Measurements from ENCODE around the gene NPC1. TPM values are rescaled to one million over a fixed set of nuclear protein-coding genes. Genes with fewer than 3 reads are reported as not detected.

Gene NPC1
- polyA plus RNA-seq, 3 donors, result 7.5 to 17.9 (median 17.7) TPM

- H3K79me2 ChIP-seq (ENCODE audit: insufficient read depth, low read length), result no peaks in the 10 kb centered on the region
These were observed 20.3 kb downstream of the NPC1 start for GRCh38 chr18:23565916-23566547.

DNA sequence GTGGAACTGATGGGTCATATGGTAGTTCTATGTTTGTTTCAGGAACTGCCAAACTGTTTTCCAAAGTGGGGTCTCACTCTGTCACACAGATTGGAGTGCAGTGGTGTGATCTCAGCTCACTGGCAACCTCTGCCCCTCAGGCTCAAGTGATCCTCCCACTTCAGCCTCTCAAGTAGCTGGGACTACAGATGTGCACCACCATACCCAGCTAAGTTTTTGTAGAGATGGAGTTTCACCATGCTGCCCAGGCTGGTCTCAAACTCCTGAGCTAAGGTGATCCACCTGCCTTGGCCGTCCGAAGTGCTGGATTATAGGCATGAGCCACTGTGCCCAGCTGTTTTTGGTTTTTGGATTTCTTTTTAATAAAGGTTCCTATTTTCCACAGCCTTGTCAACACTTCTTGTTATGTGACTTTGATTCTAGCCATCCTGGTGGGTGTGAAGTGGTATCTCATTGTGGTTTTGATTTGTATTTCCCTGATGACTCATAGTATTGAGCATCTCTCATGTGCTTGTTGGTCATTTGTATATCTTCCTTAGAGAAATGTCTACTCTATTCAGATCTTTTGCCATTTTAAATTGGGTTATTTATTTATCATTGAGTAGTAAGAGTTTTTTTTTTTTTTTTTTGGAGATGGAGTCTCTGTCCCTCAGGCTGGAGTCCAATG lies 22.8 kb downstream of the NPC1 start:
- Mint-ChIP-seq H3K9me3 (no peaks in the 10 kb centered on the region), H3K4me1 (peaks cover 4% of the 10 kb centered on the region)

More at GRCh38 chr18:23565916-23566547, 20.3 kb downstream of the NPC1 start:
- TF ChIP-seq, protein P1, sequence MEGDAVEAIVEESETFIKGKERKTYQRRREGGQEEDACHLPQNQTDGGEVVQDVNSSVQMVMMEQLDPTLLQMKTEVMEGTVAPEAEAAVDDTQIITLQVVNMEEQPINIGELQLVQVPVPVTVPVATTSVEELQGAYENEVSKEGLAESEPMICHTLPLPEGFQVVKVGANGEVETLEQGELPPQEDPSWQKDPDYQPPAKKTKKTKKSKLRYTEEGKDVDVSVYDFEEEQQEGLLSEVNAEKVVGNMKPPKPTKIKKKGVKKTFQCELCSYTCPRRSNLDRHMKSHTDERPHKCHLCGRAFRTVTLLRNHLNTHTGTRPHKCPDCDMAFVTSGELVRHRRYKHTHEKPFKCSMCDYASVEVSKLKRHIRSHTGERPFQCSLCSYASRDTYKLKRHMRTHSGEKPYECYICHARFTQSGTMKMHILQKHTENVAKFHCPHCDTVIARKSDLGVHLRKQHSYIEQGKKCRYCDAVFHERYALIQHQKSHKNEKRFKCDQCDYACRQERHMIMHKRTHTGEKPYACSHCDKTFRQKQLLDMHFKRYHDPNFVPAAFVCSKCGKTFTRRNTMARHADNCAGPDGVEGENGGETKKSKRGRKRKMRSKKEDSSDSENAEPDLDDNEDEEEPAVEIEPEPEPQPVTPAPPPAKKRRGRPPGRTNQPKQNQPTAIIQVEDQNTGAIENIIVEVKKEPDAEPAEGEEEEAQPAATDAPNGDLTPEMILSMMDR (IDR thresholded peaks at IDR 0.05), result no peak
- no peak overlapping the region for H3K4me3 Mint-ChIP-seq
- Histone ChIP-seq H3K36me3 (replicated peaks in 1 of 2; ENCODE audit: control insufficient read depth in 1 of 2, insufficient read depth in 2 of 2, low read length in 2 of 2) (peaks cover 69 to 99% of the 10 kb centered on the region in 2 donors), H2AFZ (ENCODE audit: insufficient read depth, low read depth, low read length, poor library complexity, severe bottlenecking) (no peak overlapping the region), H4K20me1 (ENCODE audit: insufficient read depth, low read length) (peaks cover 3% of the 10 kb centered on the region), H3K9ac (ENCODE audit: insufficient read depth, low read length, poor library complexity, severe bottlenecking) (no peak overlapping the region), H3K27me3 (ENCODE audit: control insufficient read depth in 2 of 2, insufficient read depth in 2 of 2, low read length in 2 of 2) (no peaks in the 10 kb centered on the region), H3K27ac (ENCODE audit: low read depth in 1 of 2, low read length in 2 of 2) (no peak overlapping the region), H3K4me2 (replicated peaks; ENCODE audit: extremely low read depth, low read length, poor library complexity, severe bottlenecking) (no peak overlapping the region), H3K4me1 (ENCODE audit: control insufficient read depth in 1 of 2, insufficient read depth in 2 of 2, low read length in 2 of 2) (no peaks in the 10 kb centered on the region), H3K4me3 (replicated peaks in 1 of 3; ENCODE audit: low read depth in 2 of 3, low read length in 3 of 3) (no peak overlapping the region), H3K9me3 (replicated peaks in 1 of 2; ENCODE audit: control insufficient read depth in 1 of 2, insufficient read depth in 1 of 2, low read length in 2 of 2) (no peaks in the 10 kb centered on the region)
- H3K27ac Mint-ChIP-seq, result peak overlapping the region in 2 of 7 donors; percentile 11 to 54
- H3K4me1 Mint-ChIP-seq, result peaks cover 7% of the 10 kb centered on the region
- WGBS (ENCODE audit: insufficient coverage), result 80% methylated on average over 1 of the region's 3 CpGs
- no peaks in the 10 kb centered on the region for H3K27me3 Mint-ChIP-seq (ENCODE audit: low read depth in 3 of 3)
- intact Hi-C loops (cut with micrococcal nuclease), result no loop called here
- no peaks in the 10 kb centered on the region for H3K9me3 Mint-ChIP-seq
- no peak for DNase-seq
- peaks cover 84 to 96% of the 10 kb centered on the region in 2 donors for H3K36me3 Mint-ChIP-seq

More for the DNA sequence above, 22.8 kb downstream of the NPC1 start:
- Mint-ChIP-seq H3K4me3 (no peak overlapping the region), H3K27ac (peak overlapping the region in 2 of 7 donors; percentile 22 to 47), H3K36me3 (peaks cover 83 to 99% of the 10 kb centered on the region in 2 donors), H3K27me3 (ENCODE audit: low read depth in 3 of 3) (no peaks in the 10 kb centered on the region)
- Histone ChIP-seq H2AFZ (ENCODE audit: insufficient read depth, low read depth, low read length, poor library complexity, severe bottlenecking) (no peak overlapping the region), H3K27me3 (ENCODE audit: control insufficient read depth in 2 of 2, insufficient read depth in 2 of 2, low read length in 2 of 2) (no peaks in the 10 kb centered on the region), H3K36me3 (replicated peaks in 1 of 2; ENCODE audit: control insufficient read depth in 1 of 2, insufficient read depth in 2 of 2, low read length in 2 of 2) (peaks cover 63 to 96% of the 10 kb centered on the region in 2 donors), H3K79me2 (ENCODE audit: insufficient read depth, low read length) (no peaks in the 10 kb centered on the region), H3K9ac (ENCODE audit: insufficient read depth, low read length, poor library complexity, severe bottlenecking) (no peak overlapping the region), H3K4me3 (replicated peaks in 1 of 3; ENCODE audit: low read depth in 2 of 3, low read length in 3 of 3) (no peak overlapping the region), H3K4me1 (ENCODE audit: control insufficient read depth in 1 of 2, insufficient read depth in 2 of 2, low read length in 2 of 2) (no peaks in the 10 kb centered on the region), H3K27ac (ENCODE audit: low read depth in 1 of 2, low read length in 2 of 2) (peak overlapping the region in 1 of 2 donors; percentile 63), H3K4me2 (replicated peaks; ENCODE audit: extremely low read depth, low read length, poor library complexity, severe bottlenecking) (no peak overlapping the region), H3K9me3 (replicated peaks in 1 of 2; ENCODE audit: control insufficient read depth in 1 of 2, insufficient read depth in 1 of 2, low read length in 2 of 2) (no peaks in the 10 kb centered on the region), H4K20me1 (ENCODE audit: insufficient read depth, low read length) (no peaks in the 10 kb centered on the region)
- WGBS (ENCODE audit: insufficient coverage), result no CpG with 5 or more reads among the region's 2 CpGs
- TF ChIP-seq, protein P1 (IDR thresholded peaks at IDR 0.05), result no peak
- peak in 2 of 3 donors; percentile 13 to 60 for DNase-seq
- intact Hi-C loops (cut with micrococcal nuclease), result no loop called here

All from CD14-positive monocyte (primary cell).